Heart right ventricle (tissue), 16 donors: ENCODE measurements around the gene CD300C. TPM values are rescaled to one million over a fixed set of nuclear protein-coding genes. Genes with fewer than 3 reads are reported as not detected.
"Not testable (repeated sequence)": the region's sequence is repeated elsewhere in the genome, so short reads cannot be mapped to it uniquely, and the experiment has no call there.

Experiments
- ATAC-seq, 8 donors: fragments of 200-7000 bp; cut with Tn5 transposase; one replicate each; pipeline ENCODE4 v1.9.1; 2020; ENCODE audit warnings: mild to moderate bottlenecking in 8 of 8, moderate library complexity in 8 of 8, moderate number of reproducible peaks in 1 of 8
- DNase-seq, 2 donors: peaks; one replicate each; pipeline ENCODE4 v3.0.0-alpha.2; 2020
- H3K27ac ChIP-seq, 10 donors: fragments of 200-600 bp; sonication (generic) in 2 of 10; one replicate each; pipeline versions ENCODE4 v1.5.0 to v1.8.0; 2020 to 2022; ENCODE audit warnings: mild to moderate bottlenecking in 3 of 10
- H3K27me3 ChIP-seq, 7 donors: fragments of 200-600 bp; one replicate each; pipeline ENCODE4 v1.8.0; 2021 to 2022; ENCODE audit warnings: mild to moderate bottlenecking in 2 of 7
- H3K36me3 ChIP-seq, 9 donors: fragments of 200-600 bp; sonication (generic) in 1 of 9; one replicate each; pipeline versions ENCODE4 v1.5.0 to v1.8.0; 2020 to 2022; ENCODE audit warnings: mild to moderate bottlenecking in 2 of 9
- H3K4me1 ChIP-seq, 9 donors: fragments of 200-600 bp; sonication (generic) in 1 of 9; one replicate each; pipeline versions ENCODE4 v1.5.0 to v1.8.0; 2020 to 2022; ENCODE audit warnings: mild to moderate bottlenecking in 4 of 9
- H3K4me3 ChIP-seq, 10 donors: fragments of 200-600 bp; sonication (generic) in 2 of 10; one replicate each; pipeline versions ENCODE4 v1.5.0 to v1.8.0; 2020 to 2022; ENCODE audit warnings: mild to moderate bottlenecking in 7 of 10, moderate library complexity in 2 of 10
- H3K9me3 ChIP-seq, 11 donors: fragments of 200-600 bp in 10 of 11; sonication (generic) in 2 of 11; one replicate each; pipeline versions ENCODE4 v1.5.0 to v1.8.0; 2013 to 2022; ENCODE audit warnings: mild to moderate bottlenecking in 2 of 11, control low read depth in 1 of 11, moderate library complexity in 1 of 11
- WGBS, 2 donors: extraction: QIAGEN DNeasy Blood & Tissue Kit; methylation state at CpG; one replicate each; pipeline ENCODE4 v1.1.7; 2013; ENCODE audit warnings: inconsistent platforms in 1 of 2; 5-methylcytosine and 5-hydroxymethylcytosine counted together
- intact Hi-C, 10 donors: fragments of 100-400 bp; cut with DNase I; formaldehyde crosslinking; loops; one replicate each; pipeline versions ENCODE4 v1.11.1 to v1.14.2; 2022
- polyA plus RNA-seq, 2 donors: library from polyadenylated mRNA; stranded (reverse); fragments of 200-250 nt; gene quantifications; one replicate each; pipeline ENCODE4 v1.2.3, GENCODE V29; 2013
- total RNA-seq, 10 donors: library from RNA; stranded (reverse); fragmentation: NEBNext Ultra II Directional in 3 of 10; extraction: Animal tissue kit (Norgen Biotek cat#: 25700) in 3 of 10; gene quantifications; one replicate each; pipeline versions ENCODE4 v1.2.1 to v1.2.4, GENCODE V29; 2021 to 2023
- TF ChIP-seq, protein P1 (sequence below), 9 donors: fragments of 200-600 bp; sonication (generic) in 2 of 9; IDR thresholded peaks; one replicate each; pipeline versions ENCODE4 v1.5.0 to v1.8.0; 2021 to 2022; ENCODE audit warnings: antibody characterized with exemption in 9 of 9, mild to moderate bottlenecking in 5 of 9, moderate library complexity in 1 of 9
- donor health status: Arrhythmogenic right ventricular cardiomyopathy.
- donor health status: ischemic (EF 13 %, LVEDD 7.1; RV severe dilation, severe dysfunction).
- donor health status: healthy with polysubstance abuse.
- donor health status: DM: no; HTN: yes; CAD: no.
- donor health status: DM: no; HTN: no; CAD: no.
- donor health status: ischemic (EF 25% LVEDD 6.9; RV normal size, moderate dysfunction).
- donor health status: ischemic (EF 25% LVEDD 5.7; RV mildly dilated, moderate dysfunction).
- donor health status: healthy.
- donor health status: DM: yes; HTN: yes; CAD: no.
- donor health status: Ischemic cardiomyopathy.
- donor health status: ischemic (EF 35%, LVEDD 5.7; RV mildly dilated, moderate dysfunction).
- donor health status: nonischemic (EF 11% LVEDD 7.7; RV severe dilation, severe dysfunction).
- donor health status: DM: yes; HTN: yes; CAD: no.
- donor health status: PGD.
- donor health status: ischemic (EF 29% LVEDD 5.4; RV normal size, mild dysfunction).
- donor health status: nonischemic (EF 23%, LVEDD 6.1; RV moderate dilation, normal function).

CD300C gene
- total and polyA plus RNA-seq, 12 donors, result 0.21 to 3.2 (median 0.55) TPM

DNA sequence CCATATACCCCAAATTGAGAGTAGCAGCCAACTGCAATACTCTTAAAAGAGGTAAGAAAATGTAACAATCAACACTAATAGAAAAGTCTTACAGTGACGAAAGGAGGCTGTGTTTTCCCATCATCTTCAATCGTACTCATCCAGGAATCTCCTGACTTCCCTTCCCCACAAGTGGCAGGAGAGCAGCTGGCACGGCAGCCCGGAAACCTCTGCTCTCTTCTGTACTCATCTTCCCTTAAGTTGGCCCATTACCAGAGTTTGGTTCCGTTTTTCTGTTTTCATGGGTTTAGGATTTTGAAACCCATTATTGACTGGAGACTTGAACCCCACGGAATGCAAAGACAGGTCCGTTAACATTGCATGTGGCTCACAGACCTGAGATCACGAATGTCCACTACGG, 33.1 kb upstream of the CD300C start:
- Histone ChIP-seq H3K27ac (no peak overlapping the region), H3K27me3 (peaks cover 0 to 26% (median 17%) of the 10 kb centered on the region in 7 donors), H3K36me3 (no peaks in the 10 kb centered on the region), H3K4me1 (no peaks in the 10 kb centered on the region), H3K9me3 (peaks cover 0 to 2% (median 0%) of the 10 kb centered on the region in 11 donors), H3K4me3 (no peak overlapping the region)
- intact Hi-C loops, result no loop called here
- TF ChIP-seq, protein P1, sequence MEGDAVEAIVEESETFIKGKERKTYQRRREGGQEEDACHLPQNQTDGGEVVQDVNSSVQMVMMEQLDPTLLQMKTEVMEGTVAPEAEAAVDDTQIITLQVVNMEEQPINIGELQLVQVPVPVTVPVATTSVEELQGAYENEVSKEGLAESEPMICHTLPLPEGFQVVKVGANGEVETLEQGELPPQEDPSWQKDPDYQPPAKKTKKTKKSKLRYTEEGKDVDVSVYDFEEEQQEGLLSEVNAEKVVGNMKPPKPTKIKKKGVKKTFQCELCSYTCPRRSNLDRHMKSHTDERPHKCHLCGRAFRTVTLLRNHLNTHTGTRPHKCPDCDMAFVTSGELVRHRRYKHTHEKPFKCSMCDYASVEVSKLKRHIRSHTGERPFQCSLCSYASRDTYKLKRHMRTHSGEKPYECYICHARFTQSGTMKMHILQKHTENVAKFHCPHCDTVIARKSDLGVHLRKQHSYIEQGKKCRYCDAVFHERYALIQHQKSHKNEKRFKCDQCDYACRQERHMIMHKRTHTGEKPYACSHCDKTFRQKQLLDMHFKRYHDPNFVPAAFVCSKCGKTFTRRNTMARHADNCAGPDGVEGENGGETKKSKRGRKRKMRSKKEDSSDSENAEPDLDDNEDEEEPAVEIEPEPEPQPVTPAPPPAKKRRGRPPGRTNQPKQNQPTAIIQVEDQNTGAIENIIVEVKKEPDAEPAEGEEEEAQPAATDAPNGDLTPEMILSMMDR (IDR thresholded peaks at IDR 0.05), result no peak
- no peak for DNase-seq
- no peak for ATAC-seq
- 74 to 79% methylated on average over 9 of the region's 9 CpGs for WGBS, 2 donors

DNA sequence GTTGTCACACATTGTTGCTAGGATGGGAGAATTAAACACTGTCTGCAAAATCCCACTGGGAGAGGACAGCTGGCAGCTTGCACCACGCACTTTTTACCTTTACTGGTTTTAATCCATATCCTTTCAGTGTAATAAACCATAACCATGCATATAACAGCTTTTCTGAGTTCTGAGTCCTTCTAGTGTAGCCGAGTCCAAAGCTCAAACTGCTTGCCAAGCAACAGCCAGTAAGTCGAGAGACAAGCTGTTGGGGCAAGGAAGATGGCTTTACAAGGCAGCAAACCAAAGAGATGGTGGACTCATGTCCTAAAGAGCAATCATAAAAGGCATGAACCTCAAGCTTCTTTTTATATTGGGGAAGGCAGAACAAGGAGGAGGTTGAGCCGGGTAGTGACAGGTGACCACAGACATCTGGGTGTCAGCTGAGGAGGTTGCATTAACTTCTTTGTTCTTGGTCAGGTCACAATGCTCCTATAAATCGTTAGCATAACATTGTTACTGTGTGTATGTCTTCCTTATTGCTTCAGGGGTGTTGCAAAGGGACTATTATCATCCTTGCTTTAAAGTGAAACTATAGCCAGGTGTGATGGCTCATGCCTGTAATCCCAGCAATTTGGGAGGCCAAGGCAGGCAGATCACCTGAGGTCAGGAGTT, 28.7 kb upstream of the CD300C start:
- no peak for ATAC-seq
- Histone ChIP-seq H3K27me3 (peaks cover 0 to 31% (median 17%) of the 10 kb centered on the region in 7 donors), H3K4me3 (no peak overlapping the region), H3K4me1 (peaks cover 0 to 12% (median 0%) of the 10 kb centered on the region in 9 donors), H3K9me3 (peaks cover 0 to 6% (median 0%) of the 10 kb centered on the region in 11 donors), H3K27ac (no peak overlapping the region), H3K36me3 (no peaks in the 10 kb centered on the region)
- intact Hi-C loops, result no loop called here
- TF ChIP-seq, protein P1 (IDR thresholded peaks at IDR 0.05), result no peak
- DNase-seq, result no peak
- 74 to 76% methylated on average over 5 of the region's 5 CpGs for WGBS, 2 donors

DNA sequence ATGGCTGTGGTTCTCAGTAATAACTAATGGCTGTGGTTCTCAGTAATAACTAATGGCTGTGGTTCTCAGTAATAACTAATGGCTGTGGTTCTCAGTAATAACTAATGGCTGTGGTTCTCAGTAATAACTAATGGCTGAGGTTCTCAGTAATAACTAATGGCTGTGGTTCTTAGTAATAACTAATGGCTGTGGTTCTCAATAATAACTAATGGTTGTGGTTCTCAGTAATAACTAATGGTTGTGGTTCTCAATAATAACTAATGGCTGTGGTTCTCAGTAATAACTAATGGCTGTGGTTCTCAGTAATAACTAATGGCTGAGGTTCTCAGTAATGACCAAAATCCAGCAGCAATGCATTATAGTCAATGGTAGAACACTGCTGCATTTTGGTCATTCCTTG, 27.7 kb upstream of the CD300C start:
- H3K9me3 ChIP-seq, DNase-seq, intact Hi-C loops, H3K36me3 ChIP-seq, H3K27ac ChIP-seq, ATAC-seq, H3K4me3 ChIP-seq: not testable (repeated sequence)
- H3K27me3 ChIP-seq, result peaks cover 0 to 31% (median 17%) of the 10 kb centered on the region in 7 donors
- peaks cover 0 to 20% (median 0%) of the 10 kb centered on the region in 9 donors for H3K4me1 ChIP-seq

DNA sequence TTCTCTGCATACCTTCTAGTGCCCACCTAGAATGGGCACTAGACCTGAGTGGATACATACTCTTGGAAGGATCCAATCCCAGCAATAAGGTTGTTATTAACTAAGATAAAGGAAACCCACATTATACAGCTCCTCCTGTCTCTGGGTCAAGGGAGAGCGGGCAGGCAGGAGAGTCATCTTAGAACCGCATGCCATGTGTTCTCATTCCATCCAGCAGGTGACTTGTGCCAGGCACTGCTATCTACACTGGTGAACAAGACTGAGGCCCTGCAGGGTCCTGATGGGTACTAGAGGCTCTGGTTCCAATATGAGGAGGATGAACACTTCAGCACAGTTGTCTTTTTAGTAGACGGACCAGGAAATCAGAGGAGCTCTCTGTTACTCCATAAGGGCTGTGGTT, 27.3 kb upstream of the CD300C start:
- peaks cover 0 to 6% (median 0%) of the 10 kb centered on the region in 11 donors for H3K9me3 ChIP-seq
- H3K4me3 ChIP-seq, result no peak overlapping the region
- peaks cover 0 to 25% (median 0%) of the 10 kb centered on the region in 9 donors for H3K4me1 ChIP-seq
- no peak for DNase-seq
- intact Hi-C loops, result no loop called here
- ATAC-seq, result no peak
- no peak overlapping the region for H3K27ac ChIP-seq
- WGBS, 2 donors, result 82 to 85% methylated on average over 3 of the region's 3 CpGs
- TF ChIP-seq, protein P1 (IDR thresholded peaks at IDR 0.05), result no peak
- H3K27me3 ChIP-seq, result peaks cover 0 to 31% (median 17%) of the 10 kb centered on the region in 7 donors
- no peaks in the 10 kb centered on the region for H3K36me3 ChIP-seq

DNA sequence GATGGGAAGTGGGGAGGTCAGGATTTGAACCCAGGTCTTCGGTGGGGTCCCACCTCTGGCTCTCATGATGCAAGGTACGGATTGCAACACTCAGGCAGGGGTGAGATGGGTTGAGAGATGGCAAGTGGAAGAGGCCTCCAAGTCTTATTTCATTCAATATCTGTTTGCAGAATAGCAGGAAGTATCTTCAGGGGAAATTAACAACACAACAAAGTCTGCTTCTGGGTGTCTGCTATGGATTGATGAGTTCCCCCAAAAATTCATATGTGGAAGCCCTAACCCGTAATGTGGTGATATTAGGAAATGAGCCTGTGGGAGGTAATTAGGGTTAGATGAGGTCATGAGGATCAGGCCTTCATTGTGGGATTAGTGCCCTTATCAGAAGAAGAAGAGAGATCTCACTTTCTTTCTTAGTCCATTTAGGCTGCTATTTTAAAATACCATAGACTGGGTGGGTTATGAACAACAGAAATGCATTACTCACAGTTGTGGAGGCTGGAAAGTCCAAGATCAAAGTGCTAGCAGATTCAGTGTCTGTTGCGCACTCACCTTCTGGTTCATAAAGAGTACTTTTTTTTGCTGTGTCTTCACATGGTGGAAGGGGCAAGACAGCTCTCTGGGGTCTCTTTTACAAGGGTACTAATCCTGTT, 25.8 kb upstream of the CD300C start:
- Histone ChIP-seq H3K4me3 (no peak overlapping the region), H3K27ac (no peak overlapping the region), H3K36me3 (no peaks in the 10 kb centered on the region), H3K9me3 (peaks cover 0 to 6% (median 0%) of the 10 kb centered on the region in 11 donors), H3K4me1 (peaks cover 0 to 39% (median 0%) of the 10 kb centered on the region in 9 donors), H3K27me3 (peaks cover 0 to 33% (median 17%) of the 10 kb centered on the region in 7 donors)
- 69 to 79% methylated on average over 4 of the region's 4 CpGs for WGBS, 2 donors
- ATAC-seq (no peak), DNase-seq (no peak)
- TF ChIP-seq, protein P1 (IDR thresholded peaks at IDR 0.05), result no peak
- intact Hi-C loops, result no loop called here
